GM12878 (cell line): ENCODE measurements around the gene HOATZ. TPM values are rescaled to one million over a fixed set of nuclear protein-coding genes. Genes with fewer than 3 reads are reported as not detected.

Experiments used
- ATAC-seq: fragments of 200-7000 bp; cut with Tn5 transposase; 3 replicates; pipeline ENCODE4 v1.9.1; 2020; ENCODE audit warnings: mild to moderate bottlenecking, moderate library complexity
- BruUV-seq: library from RNA; stranded (reverse); fragments of 400-500 nt; replicated peaks from 2 replicates; lab custom pipeline; 2021; lab: Mats Ljungman, UMichigan
- CTCF ChIA-PET: fragments of 300-600 bp; sonication (Branson Sonifier 250); formaldehyde crosslinking; extraction: SDS; loops from one replicate; lab custom pipeline; 2021; ENCODE audit warnings: inconsistent platforms; lab: Yijun Ruan, JAX
- POLR2A ChIA-PET: fragments of 350-600 bp; formaldehyde crosslinking; extraction: SDS; loops from one replicate; lab custom pipeline; 2021; ENCODE audit warnings: inconsistent platforms; lab: Charles Lee
- RAD21 ChIA-PET: fragments of 300-600 bp; sonication (Branson Sonifier 250); formaldehyde crosslinking; loops from one replicate; lab custom pipeline; 2023; ENCODE audit warnings: antibody characterized with exemption; ENCODE audit not compliant: unreplicated experiment; lab: Charles Lee
- SMC1A ChIA-PET: fragments of 300-600 bp; sonication (Branson Sonifier 250); formaldehyde crosslinking; loops from one replicate; lab custom pipeline; 2023; ENCODE audit not compliant: unreplicated experiment, uncharacterized antibody; lab: Charles Lee
- DNase-seq: peaks from one replicate; pipeline ENCODE4 v3.0.0-alpha.2; 2011; ENCODE audit warnings: low read depth, low spot score
- FAIRE-seq: peaks from 3 replicates; lab custom pipeline; 2011; peaks lifted over from hg19 to GRCh38; lab: Jason Lieb, UNC
- H2AFZ ChIP-seq: 2 replicates; pipeline ENCODE4 v1.6.0; 2011; ENCODE audit warnings: low read depth, low read length, control low read depth; ENCODE audit not compliant: control insufficient read depth
- H3K27ac ChIP-seq: 2 replicates; pipeline ENCODE4 v1.5.1; 2011; ENCODE audit warnings: control low read depth; ENCODE audit not compliant: control insufficient read depth, insufficient read depth
- H3K27me3 ChIP-seq, 2 experiments: replicated peaks in 1 of 2; 2 replicates each; pipeline versions ENCODE4 v1.6.0 to v1.6.1; 2011; ENCODE audit warnings: low read length in 1 of 2; ENCODE audit not compliant: control insufficient read depth in 2 of 2, insufficient read depth in 2 of 2
- H3K36me3 ChIP-seq, 2 experiments: 2 replicates each; pipeline ENCODE4 v1.5.1; 2011; ENCODE audit warnings: low read length in 1 of 2; ENCODE audit not compliant: control insufficient read depth in 2 of 2, insufficient read depth in 2 of 2
- H3K4me1 ChIP-seq: 2 replicates; pipeline ENCODE4 v1.6.1; 2011; ENCODE audit warnings: mild to moderate bottlenecking, low read length, moderate library complexity, mixed read lengths; ENCODE audit not compliant: control insufficient read depth, insufficient read depth
- H3K4me2 ChIP-seq: 2 replicates; pipeline ENCODE4 v1.6.0; 2011; ENCODE audit warnings: control low read depth; ENCODE audit not compliant: control insufficient read depth, insufficient read depth
- H3K4me3 ChIP-seq: fragments of 200-600 bp; sonication (generic); 2 replicates; pipeline ENCODE4 v1.5.1; 2016
- H3K79me2 ChIP-seq: 2 replicates; pipeline ENCODE4 v1.6.0; 2011; ENCODE audit warnings: low read length; ENCODE audit not compliant: control insufficient read depth, insufficient read depth
- H3K9ac ChIP-seq: 2 replicates; pipeline ENCODE4 v1.8.0; 2011; ENCODE audit warnings: low read length, control low read depth, mixed read lengths; ENCODE audit not compliant: control insufficient read depth, insufficient read depth
- H3K9me3 ChIP-seq: replicated peaks from 3 replicates; pipeline ENCODE4 v1.5.1; 2011; ENCODE audit warnings: mild to moderate bottlenecking, low read length; ENCODE audit not compliant: control insufficient read depth, insufficient read depth
- H4K20me1 ChIP-seq: 2 replicates; pipeline ENCODE4 v1.6.0; 2011; ENCODE audit not compliant: control insufficient read depth, insufficient read depth
- SUPT20H ChIP-seq: IDR thresholded peaks from 2 replicates; pipeline ENCODE4 v1.6.1; 2011; ENCODE audit warnings: low read depth, mild to moderate bottlenecking, low read length, moderate library complexity, borderline replicate concordance; ENCODE audit not compliant: control insufficient read depth
- SUZ12 ChIP-seq: fragments of 200-600 bp; sonication (generic); IDR thresholded peaks from one replicate; pipeline ENCODE4 v1.6.1; 2018; ENCODE audit warnings: antibody characterized with exemption, mild to moderate bottlenecking; ENCODE audit not compliant: unreplicated experiment
- USF2 ChIP-seq: IDR thresholded peaks from 2 replicates; pipeline ENCODE4 v1.6.1; 2011; ENCODE audit warnings: low read depth, low read length, improper control_type of control experiment, borderline replicate concordance
- ZNF207 ChIP-seq: fragments of 450-650 bp; IDR thresholded peaks from 2 replicates; pipeline ENCODE4 v1.6.1; 2014; ENCODE audit warnings: antibody characterized with exemption, mild to moderate bottlenecking, borderline replicate concordance
- WGBS: methylation state at CpG from one replicate; pipeline ENCODE4 v1.1.6; 2016; ENCODE audit warnings: low lambda C conversion rate; ENCODE audit not compliant: insufficient replicate concordance, insufficient coverage; ENCODE audit errors: missing lambda C conversion rate; 5-methylcytosine and 5-hydroxymethylcytosine counted together
- in situ Hi-C: fragments of 300-500 bp; cut with MboI; formaldehyde crosslinking; loops from 9 replicates; pipeline ENCODE4 v1.14.3; 2018; ENCODE audit warnings: mixed read lengths
- intact Hi-C: fragments of 100-400 bp; cut with micrococcal nuclease; formaldehyde crosslinking; loops from one replicate; pipeline ENCODE4 v1.14.2; 2022; ENCODE audit not compliant: unreplicated experiment
- polyA plus RNA-seq, 11 experiments: library from polyadenylated mRNA; depleted of rRNA in 4 of 11; unstranded in 6 of 11; stranded (reverse) in 5 of 11; fragments of >200 nt; fragmentation: Nextera tagmentation in 4 of 11; fragmentation: Illumina TruSeq in 1 of 11; extraction: Ambion mirVana in 4 of 11; extraction: Trizol in 1 of 11; gene quantifications; 1 replicate in 1 of 11; 2 replicates in 10 of 11; pipeline versions ENCODE4 v1.2.1 to v1.2.3, GENCODE V29; 2011 to 2016; ENCODE audit warnings: inconsistent platforms in 2 of 11, missing spikeins in 2 of 11, low read depth in 1 of 11
- total RNA-seq, 4 experiments: library from RNA; depleted of rRNA in 3 of 4; stranded (reverse); fragments of >200 nt in 3 of 4; fragmentation: Illumina TruSeq in 1 of 4; extraction: Trizol in 1 of 4; gene quantifications; 2 replicates each; pipeline versions ENCODE4 v1.2.1 to v1.2.3, GENCODE V29; 2013 to 2021

The HOATZ gene
- total and polyA plus RNA-seq, 10 of the 15 experiments (the other 5 are each of a cell fraction or from before 2014, with no cell fraction given): 0.28 TPM; not detected in 9

GRCh38 chr11:111512296-111513239, 2.0 kb upstream of the HOATZ start, which contains the start of gene BTG4:
Gene BTG4, minus strand, starts transcription at chr11:111512386. Its CDS starts 13,610 bp downstream, at chr11:111498776.
- ChIA-PET SMC1A (no interaction called here), RAD21 (interaction anchor here (0.5 kb wide), 1 partner anchor 358 kb away, joined by 3 read pairs; no protein-coding TSS in a partner anchor)
- WGBS: 20% methylated on average over 64 of the region's 90 CpGs
- TF ChIP-seq USF2: no peak
- no peak for TF ChIP-seq SUPT20H
- TF ChIP-seq ZNF207: no peak
- TF ChIP-seq SUZ12: peak; percentile 85
- TF ChIP-seq, all 136 proteins: peak for 1
- no TSS peak for BruUV-seq
- intact Hi-C loops (no loop called here), in situ Hi-C loops (no loop called here)
- no peak within 1 kb of the TSS for H3K4me3 ChIP-seq
- no peaks in the 10 kb centered on the region for H3K79me2 ChIP-seq
- H3K27ac ChIP-seq: no peak within 1 kb of the TSS
- ChIA-PET CTCF (no interaction called here), POLR2A (no interaction called here)
- DNase-seq (no peak), ATAC-seq (peak; percentile 73), FAIRE-seq (no peak)
- H3K36me3 ChIP-seq: no peaks in the 10 kb centered on the region
- no peak within 1 kb of the TSS for H2AFZ ChIP-seq
- no peak within 1 kb of the TSS for H3K9ac ChIP-seq
- H3K4me2 ChIP-seq: peak within 1 kb of the TSS; percentile 46; the same call in 1 of the 2 replicates
- no peaks in the 10 kb centered on the region; the same call in 2 of the 3 replicates for H3K9me3 ChIP-seq
- H3K27me3 ChIP-seq: peaks cover 2 to 10% of the 10 kb centered on the region in 2 experiments; a peak in 3 of 4 replicates
- H4K20me1 ChIP-seq: no peaks in the 10 kb centered on the region
- H3K4me1 ChIP-seq: no peaks in the 10 kb centered on the region
